Right lung (tissue), 5 donors: ENCODE measurements around the gene SH2D7. TPM values are rescaled to one million over a fixed set of nuclear protein-coding genes. Genes with fewer than 3 reads are reported as not detected.

ENCODE experiments used
- DNase-seq, 2 donors: peaks; one replicate each; pipeline ENCODE4 v3.0.0-alpha.2; 2013
- polyA plus RNA-seq, 5 donors: library from polyadenylated mRNA; unstranded; fragments of 120-200 nt; gene quantifications; one replicate each; pipeline versions ENCODE4 v1.2.1 to v1.2.3, GENCODE V29; 2013; ENCODE audit warnings: inconsistent platforms in 1 of 5, low replicate concordance in 1 of 5; ENCODE audit not compliant: insufficient read length in 5 of 5, insufficient read depth in 1 of 5

Gene SH2D7
- polyA plus RNA-seq, 5 donors, result 0.36 to 0.90 (median 0.48) TPM

GRCh38 chr15:78060232-78060631 is 32.1 kb upstream of the SH2D7 start:
- DNase-seq, result no peak

- no peak for DNase-seq
Observed at GRCh38 chr15:78061963-78062427, 30.4 kb upstream of the SH2D7 start.

DNA sequence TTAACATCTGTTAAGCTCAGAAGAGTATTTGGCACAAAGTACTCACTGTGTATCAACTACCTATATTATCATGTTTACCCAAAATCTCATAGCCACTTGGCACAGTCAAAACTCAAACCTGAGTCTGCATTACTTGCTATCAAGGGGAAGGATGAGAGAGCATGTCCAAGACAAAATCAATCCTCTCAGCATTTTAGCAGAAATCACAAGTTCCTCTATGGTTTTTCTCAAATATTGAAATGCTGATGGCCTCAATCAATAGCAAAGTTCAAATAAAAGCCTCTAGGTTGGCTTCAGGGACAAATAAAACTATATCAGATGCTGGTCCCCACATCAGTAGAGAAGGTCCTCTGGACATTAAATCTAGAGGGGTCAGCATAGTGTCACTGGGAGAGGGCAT is 29.1 kb upstream of the SH2D7 start:
- DNase-seq, result no peak

GRCh38 chr15:78063970-78064385 is 28.4 kb upstream of the SH2D7 start:
- DNase-seq, result peak in 1 of 2 donors; percentile 74

DNA sequence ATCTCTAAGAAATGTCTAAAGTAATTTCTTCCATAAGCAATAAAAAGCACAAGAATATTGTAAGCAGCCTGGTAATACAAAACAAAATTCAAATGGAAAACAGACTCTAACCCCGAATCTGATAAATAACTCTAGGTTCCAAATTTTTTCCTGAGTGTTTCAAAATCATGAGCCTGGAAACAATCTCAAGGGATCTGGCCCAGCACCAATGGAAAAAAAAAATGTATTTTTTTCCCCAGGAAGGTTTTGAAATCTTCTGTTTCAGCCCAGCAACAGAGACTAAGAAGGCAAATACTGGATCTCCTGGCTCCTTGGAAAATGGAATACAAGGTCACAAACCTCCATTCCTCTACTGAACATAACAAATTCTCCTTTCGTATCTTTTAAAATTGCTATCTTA is 27.8 kb upstream of the SH2D7 start:
- peak in 1 of 2 donors; percentile 79 for DNase-seq

DNA sequence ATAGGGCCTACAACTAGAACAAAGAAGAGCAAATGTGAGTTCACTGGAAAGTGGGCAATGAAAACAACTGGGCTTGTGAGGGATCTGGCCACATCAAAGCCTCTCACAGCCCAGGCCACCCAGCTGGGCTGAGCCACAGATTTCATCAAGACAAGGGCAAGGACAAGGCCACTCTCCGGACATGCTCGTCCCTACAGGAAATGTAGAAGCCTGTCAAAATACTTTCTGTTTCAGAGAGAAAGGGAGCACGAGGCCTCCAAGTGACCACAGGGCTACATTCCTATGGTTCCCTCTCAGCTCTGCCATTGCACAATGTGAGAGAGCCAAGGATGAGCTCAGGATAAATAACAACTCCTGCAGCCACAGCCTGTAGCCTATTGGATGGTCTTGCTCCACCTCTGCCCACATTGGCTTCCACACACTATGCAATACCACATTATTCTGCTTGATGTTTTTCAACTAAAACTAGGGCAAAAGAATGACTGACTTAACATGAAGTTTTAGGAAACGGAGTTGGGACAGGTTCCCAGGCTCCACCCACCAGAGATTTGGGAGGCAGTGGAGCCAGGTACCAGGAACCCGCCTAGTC is 27.0 kb upstream of the SH2D7 start:
- no peak for DNase-seq

GRCh38 chr15:78065973-78066946 is 26.1 kb upstream of the SH2D7 start:
- DNase-seq, result no peak

GRCh38 chr15:78067328-78068228 is 24.8 kb upstream of the SH2D7 start:
- peak in 1 of 2 donors; percentile 74 for DNase-seq

DNA sequence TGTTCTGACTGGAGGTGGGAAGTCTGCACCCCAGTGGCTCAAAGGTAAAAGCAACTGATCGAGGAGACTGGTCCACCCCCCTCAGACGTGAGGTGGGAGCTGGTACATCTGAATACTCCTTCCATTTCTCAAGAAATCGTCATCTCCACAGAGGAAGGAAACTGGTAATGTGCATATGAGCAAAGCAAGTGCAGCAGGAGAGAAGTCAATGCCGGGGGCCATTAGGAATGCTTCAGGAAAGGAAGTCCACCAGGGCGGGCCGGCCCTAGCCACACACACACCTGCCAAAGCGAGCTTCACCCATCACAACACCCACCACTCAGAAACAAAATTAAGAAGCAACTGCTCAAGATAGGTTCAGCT is 23.3 kb upstream of the SH2D7 start:
- DNase-seq, result no peak

DNA sequence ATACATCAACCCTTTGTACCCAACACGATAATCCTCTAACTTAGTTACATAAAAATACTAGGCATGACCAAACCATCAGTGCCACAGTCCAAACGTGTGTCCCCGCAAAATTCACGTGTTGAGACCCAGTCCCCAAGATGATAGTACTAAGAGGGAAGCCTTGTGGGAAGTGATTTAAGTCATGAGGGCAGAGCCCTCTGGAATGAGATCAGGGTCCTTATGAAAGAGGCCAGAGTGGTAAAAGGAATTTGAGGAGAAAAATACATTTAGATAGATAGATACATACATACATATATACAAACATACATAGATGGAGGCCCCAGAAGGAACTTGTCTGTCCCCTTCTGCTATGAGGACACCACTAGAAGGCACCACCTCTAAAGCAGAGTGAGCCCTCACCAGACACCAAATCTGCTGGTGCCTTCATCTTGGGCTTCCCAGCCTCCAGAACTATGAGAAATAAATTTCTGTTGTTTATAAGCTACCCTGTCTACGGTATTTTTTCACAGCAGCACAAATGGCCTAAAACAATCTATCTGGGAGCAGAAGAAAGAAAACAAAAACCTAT is 22.8 kb upstream of the SH2D7 start:
- no peak for DNase-seq

DNA sequence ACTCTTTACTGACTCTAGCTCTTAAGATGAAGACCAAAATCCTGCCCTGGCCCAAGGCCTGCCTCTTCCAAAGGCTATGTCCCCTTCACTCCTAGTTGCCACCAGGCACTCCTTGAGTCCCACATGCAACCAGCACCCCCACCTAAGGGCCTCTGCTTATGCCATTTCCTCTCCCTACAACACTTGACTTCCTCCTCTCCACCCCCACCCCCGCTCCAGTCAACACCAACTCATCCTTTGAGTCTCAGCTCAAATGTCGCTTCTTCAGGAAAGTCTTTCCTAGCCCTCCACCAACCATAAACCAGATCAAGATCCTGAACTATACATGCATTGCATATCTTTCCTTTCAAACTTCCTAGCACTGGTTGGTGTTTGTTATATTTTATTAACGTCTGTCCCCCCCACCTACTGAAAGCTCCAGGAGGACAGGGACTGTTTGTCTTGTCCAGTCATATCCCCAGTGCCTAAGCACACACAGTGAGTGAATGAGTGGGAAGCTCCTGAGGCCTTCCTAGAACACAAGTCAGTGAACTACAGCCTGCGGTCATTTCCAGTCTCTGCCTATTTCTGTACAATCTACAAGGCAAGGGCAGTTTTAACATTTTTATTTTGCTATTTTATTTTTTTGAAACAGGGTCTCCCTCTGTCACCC is 22.2 kb upstream of the SH2D7 start:
- no peak for DNase-seq

GRCh38 chr15:78071383-78071782 is 21.0 kb upstream of the SH2D7 start:
- no peak for DNase-seq

GRCh38 chr15:78072080-78072892 is 20.1 kb upstream of the SH2D7 start:
- no peak for DNase-seq

DNA sequence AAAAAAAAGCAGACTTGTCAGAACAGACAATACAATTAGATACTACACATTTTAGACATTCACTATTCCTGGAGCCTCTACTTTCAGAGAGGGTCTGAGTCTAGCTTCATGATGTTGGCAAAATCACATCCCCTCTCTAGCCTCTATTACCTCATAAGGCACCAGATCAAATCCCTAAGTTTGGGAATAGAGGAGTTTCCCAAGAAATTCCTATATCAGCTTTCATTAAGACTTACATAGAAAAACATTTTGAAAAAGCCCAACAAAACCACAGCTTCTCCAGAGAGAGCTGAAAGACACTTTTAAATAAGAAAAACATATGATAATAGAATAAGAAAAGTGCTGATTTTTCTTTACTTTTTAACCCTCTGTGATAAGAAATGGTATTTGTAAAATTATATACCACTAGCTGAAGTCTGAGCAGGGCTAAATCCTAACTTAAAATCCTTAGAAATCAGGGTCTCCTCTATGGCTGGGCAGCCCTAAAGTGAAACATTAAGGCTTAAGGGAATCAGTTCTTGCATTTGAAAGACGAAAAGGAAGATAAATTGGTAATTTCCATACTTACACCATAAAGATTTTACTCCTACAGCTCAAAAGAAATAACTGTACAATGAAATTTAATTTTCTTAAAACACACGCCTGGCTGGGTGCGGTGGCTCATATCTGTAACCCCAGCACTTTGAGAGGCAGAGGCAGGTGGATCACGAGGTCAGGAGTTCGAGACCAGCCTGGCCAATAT is 19.1 kb upstream of the SH2D7 start:
- DNase-seq, result no peak

- DNase-seq, result peak in 1 of 2 donors; percentile 51
Observed at GRCh38 chr15:78075490-78076230, 16.7 kb upstream of the SH2D7 start.

GRCh38 chr15:78076231-78077052 is 15.9 kb upstream of the SH2D7 start:
- DNase-seq, result no peak

- DNase-seq, result no peak
Observed at GRCh38 chr15:78077053-78077870, 15.1 kb upstream of the SH2D7 start, which contains the start of gene TBC1D2B. TBC1D2B (minus strand) TSS chr15:78077711; CDS start chr15:78077652, 59 bp downstream.
